Activated naive CD4-positive, alpha-beta T cell treated with Interleukin-2 at 50 U/mL for 16 hours (primary cell): ENCODE measurements around the gene PKN3.
"Not testable (repeated sequence)": the region's sequence is repeated elsewhere in the genome, so short reads cannot be mapped to it uniquely, and the experiment has no call there.

Experiments
- DNase-seq: peaks from one replicate; pipeline ENCODE4 v3.0.0-alpha.2; 2020

PKN3 gene

DNA sequence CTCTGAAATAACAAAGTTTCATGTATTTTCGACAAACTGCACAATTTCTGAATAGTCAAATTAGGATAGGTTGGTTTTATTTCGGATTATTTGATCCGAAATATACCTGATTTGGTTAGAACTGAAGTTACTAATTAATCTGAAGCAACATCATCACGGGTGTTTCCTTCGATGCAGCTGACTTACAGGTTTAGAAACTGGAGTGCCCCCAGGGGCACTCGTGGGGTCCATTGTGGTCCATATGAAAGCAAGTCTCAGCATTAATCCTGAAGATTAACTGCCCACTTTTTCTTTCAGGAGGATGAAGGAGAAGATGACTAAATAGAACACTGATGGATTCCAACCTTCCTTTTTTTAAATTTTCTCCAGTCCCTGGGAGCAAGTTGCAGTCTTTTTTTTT lies 8.0 kb upstream of the PKN3 start:
- DNase-seq, result no peak

DNA sequence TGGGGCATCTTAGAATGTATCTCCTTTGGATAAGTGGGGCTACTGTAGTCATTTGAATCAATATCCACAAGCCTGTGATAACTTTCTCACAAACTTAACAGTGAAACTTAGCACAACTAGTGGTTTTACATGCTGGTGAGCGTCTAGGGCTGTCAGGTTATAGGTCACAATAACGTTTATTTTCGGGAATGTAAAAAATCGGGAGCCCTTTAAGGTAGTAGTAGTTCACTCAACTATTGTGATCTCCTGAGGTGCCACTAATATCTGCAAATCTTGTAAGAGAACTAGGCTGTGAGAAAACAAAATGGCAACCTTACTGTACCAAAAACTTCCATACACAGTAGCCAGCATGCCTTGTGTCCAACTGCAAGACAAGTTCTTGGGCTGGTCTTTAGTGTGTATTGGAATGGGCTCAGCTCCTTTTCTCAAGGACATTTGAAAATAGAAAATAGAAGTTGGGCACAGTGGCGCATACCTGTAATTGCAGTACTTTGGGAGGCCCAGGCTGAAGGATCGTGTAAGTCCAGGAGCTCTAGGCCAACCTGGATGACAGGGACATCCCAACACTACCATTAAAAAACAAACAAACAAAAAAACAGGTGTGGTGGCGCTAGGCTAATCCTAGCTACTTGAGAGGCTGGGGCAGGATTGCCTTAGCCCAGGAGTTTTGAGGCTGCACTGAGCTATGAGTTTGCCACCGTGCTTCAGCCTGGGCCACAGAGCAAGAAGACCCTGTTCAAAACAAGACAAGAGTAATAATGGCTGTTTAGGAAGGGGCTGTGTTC lies 5.2 kb upstream of the PKN3 start:
- DNase-seq, result no peak

DNA sequence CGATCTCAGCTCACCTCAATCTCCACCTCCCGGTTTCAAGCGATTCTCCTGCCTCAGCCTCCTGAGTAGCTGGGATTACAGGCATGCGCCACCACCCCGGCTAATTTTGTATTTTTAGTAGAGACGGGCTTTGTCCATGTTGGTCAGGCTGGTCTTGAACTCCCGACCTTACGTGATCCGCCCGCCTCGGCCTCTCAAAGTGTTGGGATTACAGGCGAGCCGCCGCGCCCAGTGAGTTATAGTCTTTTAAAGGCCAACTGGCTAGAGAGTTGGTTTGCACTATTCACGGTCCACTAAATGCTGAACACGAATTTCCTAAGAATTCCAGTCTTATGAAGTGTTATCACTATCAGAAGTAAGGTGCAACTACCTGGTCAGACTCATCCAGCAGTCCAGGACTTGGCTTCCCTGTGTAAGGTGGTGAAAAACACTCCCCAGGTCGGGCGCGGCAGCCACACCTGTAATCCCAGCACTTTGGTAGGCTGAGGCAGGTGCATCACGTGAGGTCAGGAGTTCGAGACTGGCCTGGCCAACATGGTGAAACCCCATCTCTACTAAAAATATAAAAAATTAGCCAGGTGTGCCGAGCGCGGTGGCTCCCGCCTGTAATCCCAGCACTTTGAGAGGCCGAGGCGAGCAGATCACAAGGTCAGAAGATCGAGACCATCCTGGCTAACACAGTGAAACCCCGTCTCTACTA lies 3.1 kb upstream of the PKN3 start:
- not testable (repeated sequence) for DNase-seq

DNA sequence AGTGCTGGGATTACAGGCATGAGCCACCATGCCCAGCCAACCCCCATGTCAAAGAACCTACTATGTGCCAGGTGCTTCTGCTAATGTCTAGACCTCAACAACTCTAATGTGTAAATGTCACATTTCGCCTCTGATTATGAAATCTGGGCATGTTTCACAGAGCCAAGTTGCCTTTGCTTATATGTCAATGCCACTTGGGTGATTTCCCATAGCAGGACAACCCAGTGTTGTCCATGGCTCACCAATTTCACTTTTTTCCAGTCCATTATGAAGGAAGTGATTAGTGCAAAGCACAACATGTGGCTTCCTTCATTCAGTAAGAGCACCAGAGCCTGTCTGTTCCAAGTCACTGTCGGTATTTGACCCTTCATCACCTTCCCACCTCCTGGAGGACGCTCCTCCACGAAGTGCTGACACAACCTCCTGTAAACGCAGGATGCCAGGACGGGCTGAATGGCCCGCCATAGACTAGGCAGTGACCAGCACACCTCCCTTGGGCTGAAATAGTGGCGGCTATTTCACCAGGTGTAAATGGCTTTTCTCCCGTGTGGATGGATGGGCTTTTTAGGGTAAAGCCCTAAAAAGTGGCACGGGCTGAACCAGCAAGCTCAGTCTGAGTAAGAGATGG lies 962 bp upstream of the PKN3 start:
- no peak for DNase-seq

DNA sequence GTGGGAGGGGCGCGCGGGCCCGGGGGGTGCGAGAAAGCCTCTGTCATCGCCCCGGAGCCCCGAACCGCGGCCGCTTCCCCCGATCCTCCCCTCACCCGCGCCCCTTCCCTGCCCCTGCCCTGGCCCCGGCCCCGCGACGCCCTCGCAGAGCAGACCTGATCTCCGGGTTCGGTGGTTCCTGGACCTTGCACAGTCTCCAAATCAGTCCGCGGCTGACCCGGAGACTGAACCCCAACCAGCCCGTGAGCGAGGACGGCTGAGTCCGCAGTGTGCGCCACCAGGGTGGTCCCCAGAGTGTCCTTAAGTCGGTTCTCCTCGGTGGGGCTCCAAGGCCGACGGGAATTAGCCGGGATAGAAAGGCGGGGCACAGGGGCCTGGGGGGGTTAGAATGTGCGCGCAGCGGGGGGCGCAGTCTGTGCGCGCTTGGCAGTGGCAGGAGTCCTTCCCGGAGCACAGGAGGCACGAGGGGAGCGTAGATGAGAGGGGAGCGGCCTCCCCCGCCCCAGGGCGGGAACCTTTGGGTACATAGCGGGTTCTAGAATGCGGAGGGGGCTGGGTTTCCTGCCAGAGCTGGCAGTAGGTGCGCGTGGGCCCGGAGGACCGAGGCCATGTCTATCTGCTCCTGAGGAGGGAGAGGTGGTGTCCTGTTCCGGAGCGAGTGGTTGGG lies 779 bp downstream of the PKN3 start:
- DNase-seq, result peak; percentile 31

GRCh38 chr9:128703616-128704355 lies 1.5 kb downstream of the PKN3 start:
- DNase-seq, result no peak

GRCh38 chr9:128704356-128704670 lies 2.0 kb downstream of the PKN3 start:
- no peak for DNase-seq

DNA sequence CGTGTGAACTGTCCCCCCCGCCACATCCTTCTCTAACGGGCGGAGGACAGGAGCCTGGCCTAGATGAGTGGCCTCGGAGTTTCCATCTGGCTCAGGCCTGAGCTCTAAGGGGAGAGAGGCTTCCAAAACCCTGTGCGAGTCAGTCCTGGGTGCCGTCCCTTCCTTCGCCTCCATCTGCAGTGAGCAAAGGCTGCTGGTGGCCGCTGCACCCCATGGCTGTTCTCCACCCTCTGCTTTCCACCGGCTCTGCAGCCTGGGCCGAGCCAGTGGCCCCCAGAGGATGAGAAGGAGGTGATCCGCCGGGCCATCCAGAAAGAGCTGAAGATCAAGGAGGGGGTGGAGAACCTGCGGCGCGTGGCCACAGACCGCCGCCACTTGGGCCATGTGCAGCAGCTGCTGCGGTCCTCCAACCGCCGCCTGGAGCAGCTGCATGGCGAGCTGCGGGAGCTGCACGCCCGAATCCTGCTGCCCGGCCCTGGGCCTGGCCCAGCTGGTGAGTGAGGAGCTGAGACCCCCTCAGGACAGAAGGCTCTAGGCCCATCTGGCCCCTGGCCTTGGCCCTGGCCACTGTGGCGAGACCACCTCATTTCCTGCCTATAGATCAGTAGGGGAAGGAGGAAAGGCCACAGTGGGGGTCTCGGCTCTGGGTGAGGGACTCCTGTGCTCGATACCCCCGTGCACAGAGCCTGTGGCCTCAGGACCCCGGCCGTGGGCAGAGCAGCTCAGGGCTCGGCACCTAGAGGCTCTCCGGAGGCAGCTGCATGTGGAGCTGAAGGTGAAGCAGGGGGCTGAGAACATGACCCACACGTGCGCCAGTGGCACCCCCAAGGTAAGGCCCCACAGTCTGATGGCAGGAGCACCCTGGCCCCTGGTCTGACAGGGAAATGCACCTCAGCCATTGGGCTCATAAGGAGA lies 3.0 kb downstream of the PKN3 start:
- DNase-seq, result no peak

- DNase-seq, result no peak
These were observed 3.7 kb downstream of the PKN3 start for GRCh38 chr9:128706045-128706444.

DNA sequence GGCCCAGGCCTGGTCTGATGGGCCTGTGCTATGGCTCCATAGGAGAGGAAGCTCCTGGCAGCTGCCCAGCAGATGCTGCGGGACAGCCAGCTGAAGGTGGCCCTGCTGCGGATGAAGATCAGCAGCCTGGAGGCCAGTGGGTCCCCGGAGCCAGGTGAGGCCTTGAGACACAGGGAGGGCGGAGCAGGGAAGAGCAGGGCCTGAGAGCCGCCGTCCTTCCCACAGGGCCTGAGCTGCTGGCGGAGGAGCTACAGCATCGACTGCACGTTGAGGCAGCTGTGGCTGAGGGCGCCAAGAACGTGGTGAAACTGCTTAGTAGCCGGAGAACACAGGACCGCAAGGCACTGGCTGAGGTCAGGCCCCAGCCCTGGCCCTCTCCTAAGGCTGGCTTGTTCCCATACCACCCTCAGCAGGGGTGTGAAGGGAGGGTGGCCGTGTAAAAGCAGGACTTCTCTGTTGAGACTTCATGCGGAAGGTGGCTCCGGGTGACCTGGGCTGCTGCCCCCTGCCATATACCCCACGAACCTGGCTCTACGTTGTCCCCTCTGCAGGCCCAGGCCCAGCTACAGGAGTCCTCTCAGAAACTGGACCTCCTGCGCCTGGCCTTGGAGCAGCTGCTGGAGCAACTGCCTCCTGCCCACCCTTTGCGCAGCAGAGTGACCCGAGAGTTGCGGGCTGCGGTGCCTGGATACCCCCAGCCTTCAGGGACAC lies 4.5 kb downstream of the PKN3 start:
- DNase-seq, result no peak

- DNase-seq, result no peak
These were observed 5.1 kb downstream of the PKN3 start for GRCh38 chr9:128707446-128707845.

DNA sequence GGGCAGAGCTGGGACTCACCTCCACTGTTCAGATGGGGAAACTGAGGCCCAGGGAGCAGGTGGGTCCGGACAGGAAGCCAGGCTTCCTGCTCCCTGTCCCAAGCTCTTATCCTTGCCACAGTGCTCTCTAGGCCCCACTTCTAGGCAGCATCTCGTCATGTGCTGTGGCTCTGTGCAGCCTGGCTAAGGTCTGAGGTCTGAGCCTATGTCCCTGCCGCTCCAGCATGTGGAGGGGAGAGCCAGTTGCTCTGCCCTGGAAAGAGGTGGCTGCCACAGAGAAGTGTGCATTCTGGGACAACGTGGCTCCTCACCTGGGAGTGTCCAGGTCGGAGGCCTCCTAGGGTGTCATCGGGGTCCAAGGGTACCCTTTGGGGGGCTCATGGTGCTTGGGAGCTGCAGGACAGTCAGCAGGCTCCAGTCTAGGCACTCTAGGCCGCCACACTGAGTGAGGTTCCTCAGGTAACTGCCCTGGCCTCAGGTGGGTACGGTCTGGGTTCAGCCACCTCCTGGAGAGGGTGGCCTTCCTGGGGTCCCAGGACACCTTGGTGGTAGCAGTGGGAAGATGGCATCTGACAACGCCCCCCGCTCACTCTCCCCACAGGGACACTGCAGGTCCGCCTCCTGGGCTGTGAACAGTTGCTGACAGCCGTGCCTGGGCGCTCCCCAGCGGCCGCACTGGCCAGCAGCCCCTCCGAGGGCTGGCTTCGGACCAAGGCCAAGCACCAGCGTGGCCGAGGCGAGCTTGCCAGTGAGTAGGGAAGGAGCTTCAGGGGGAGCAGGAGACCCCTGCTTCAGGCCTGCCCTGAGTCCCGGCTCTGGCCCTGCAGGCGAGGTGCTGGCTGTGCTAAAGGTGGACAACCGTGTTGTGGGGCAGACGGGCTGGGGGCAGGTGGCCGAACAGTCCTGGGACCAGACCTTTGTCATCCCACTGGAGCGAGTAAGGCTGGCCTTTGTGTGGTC lies 10.4 kb downstream of the PKN3 start:
- no peak for DNase-seq

GRCh38 chr9:128713411-128713780 lies 11.1 kb downstream of the PKN3 start:
- no peak for DNase-seq

GRCh38 chr9:128713941-128714573 lies 11.8 kb downstream of the PKN3 start:
- DNase-seq, result no peak

- no peak for DNase-seq
These were observed 12.5 kb downstream of the PKN3 start for GRCh38 chr9:128714586-128715435.

DNA sequence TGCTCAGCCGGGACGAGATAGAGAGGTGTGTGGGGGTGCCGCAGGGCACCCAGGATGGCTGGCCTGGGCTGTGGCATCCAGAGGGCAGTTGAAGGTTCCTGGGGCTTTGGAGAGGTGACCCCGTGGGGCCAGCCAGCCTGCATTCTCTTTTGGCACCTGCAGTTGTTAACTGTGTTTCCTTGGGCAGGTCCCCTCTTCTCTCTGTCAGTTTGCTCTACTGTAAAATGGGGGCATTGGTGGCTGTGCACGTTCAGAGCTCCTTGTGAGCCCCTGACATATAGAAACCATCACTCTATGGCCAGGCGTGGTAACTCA lies 13.1 kb downstream of the PKN3 start:
- DNase-seq, result no peak

DNA sequence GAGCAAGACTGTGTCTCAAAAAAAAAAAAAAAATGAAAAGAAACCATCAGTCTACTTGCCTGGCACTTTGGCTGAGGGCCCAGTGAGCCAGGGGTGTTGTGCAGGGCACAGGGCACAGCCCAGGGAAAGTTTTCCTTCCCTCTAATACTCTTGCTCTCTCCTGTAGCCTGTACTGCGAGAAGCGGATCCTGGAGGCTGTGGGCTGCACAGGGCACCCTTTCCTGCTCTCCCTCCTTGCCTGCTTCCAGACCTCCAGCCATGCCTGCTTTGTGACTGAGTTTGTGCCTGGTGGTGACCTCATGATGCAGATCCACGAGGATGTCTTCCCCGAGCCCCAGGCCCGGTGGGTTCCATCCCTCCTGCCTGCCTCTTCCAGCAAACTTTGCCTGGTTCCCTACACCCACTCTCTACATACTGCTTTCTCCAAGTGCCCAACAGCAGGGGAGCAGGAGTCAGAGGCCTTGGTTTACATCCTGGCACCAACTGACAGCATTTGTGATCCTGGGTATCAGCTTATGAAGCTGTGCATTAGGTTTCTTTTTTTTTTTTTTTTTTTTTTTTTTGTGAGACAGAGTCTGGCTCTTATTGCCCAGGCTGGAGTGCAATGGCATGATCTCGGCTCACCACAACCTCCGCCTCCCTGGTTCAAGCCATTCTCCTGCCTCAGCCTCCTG lies 14.4 kb downstream of the PKN3 start:
- no peak for DNase-seq

DNA sequence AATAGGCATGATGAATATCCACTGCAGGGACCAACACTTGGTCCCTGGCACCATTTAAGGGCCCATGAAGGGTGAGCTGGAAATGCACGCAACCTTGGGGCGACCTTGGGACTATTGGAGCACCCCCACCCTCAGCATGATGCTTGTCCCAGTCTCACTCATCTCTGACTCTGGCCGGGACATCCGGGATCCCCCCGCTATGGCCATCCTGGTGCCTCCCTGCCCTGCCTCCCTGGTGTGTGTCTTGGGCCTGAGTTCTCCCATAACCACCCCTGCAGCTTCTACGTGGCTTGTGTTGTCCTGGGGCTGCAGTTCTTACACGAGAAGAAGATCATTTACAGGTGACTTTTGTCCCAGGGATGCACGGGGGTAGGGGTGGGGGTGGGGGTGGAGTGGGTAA lies 15.7 kb downstream of the PKN3 start:
- DNase-seq, result no peak
